HG03354 (cell line): ENCODE data around the gene TEAD3.
A peak's percentile ranks its signal among the peaks of the same experiment; 100 is the strongest.
"Not testable (repeated sequence)": the region's sequence is repeated elsewhere in the genome, so short reads cannot be mapped to it uniquely, and the experiment has no call there.

Experiments used
- ATAC-seq: cut with Tn5 transposase; IDR thresholded peaks from one replicate; pipeline ENCODE4 v1.9.1; 2021; ENCODE audit warnings: mild to moderate bottlenecking; ENCODE audit not compliant: unreplicated experiment, poor library complexity, severe bottlenecking

The TEAD3 gene

GRCh38 chr6:35496841-35497570, at the start of gene TEAD3:
TSS of gene TEAD3 (minus strand) at chr6:35497079.
- ATAC-seq = peak; percentile 59

- no peak for ATAC-seq
Observed at GRCh38 chr6:35544769-35545361, 48.0 kb upstream of the TEAD3 start.

GRCh38 chr6:35543459-35544193, 46.7 kb upstream of the TEAD3 start:
- ATAC-seq = no peak

- no peak for ATAC-seq
Observed at GRCh38 chr6:35541836-35542235, 45.0 kb upstream of the TEAD3 start.

- no peak for ATAC-seq
Observed at GRCh38 chr6:35539223-35539622, 42.3 kb upstream of the TEAD3 start.

GRCh38 chr6:35535847-35536246, 39.0 kb upstream of the TEAD3 start:
- ATAC-seq = not testable (repeated sequence)

GRCh38 chr6:35534407-35535170, 37.7 kb upstream of the TEAD3 start:
- ATAC-seq = no peak

- ATAC-seq = no peak
Observed at GRCh38 chr6:35533981-35534380, 37.1 kb upstream of the TEAD3 start.

GRCh38 chr6:35532126-35532525, 35.2 kb upstream of the TEAD3 start:
- no peak for ATAC-seq

GRCh38 chr6:35524380-35525020, 27.6 kb upstream of the TEAD3 start:
- ATAC-seq = no peak

GRCh38 chr6:35522660-35523658, 26.1 kb upstream of the TEAD3 start:
- no peak for ATAC-seq

GRCh38 chr6:35522151-35522550, 25.3 kb upstream of the TEAD3 start:
- no peak for ATAC-seq

- ATAC-seq = no peak
Observed at GRCh38 chr6:35521235-35521634, 24.4 kb upstream of the TEAD3 start.

GRCh38 chr6:35519313-35520015, 22.6 kb upstream of the TEAD3 start:
- ATAC-seq = no peak

GRCh38 chr6:35518566-35519312, 21.9 kb upstream of the TEAD3 start:
- no peak for ATAC-seq

- not testable (repeated sequence) for ATAC-seq
Observed at GRCh38 chr6:35517978-35518377, 21.1 kb upstream of the TEAD3 start.

- no peak for ATAC-seq
Observed at GRCh38 chr6:35516712-35517111, 19.8 kb upstream of the TEAD3 start.
